HG03457 (cell line): Measurements from ENCODE around the gene SHISA7.

Experiments used
- ATAC-seq: cut with Tn5 transposase; IDR thresholded peaks from one replicate; pipeline ENCODE4 v1.9.1; 2021; ENCODE audit warnings: moderate number of reproducible peaks; ENCODE audit not compliant: unreplicated experiment

Gene SHISA7

DNA sequence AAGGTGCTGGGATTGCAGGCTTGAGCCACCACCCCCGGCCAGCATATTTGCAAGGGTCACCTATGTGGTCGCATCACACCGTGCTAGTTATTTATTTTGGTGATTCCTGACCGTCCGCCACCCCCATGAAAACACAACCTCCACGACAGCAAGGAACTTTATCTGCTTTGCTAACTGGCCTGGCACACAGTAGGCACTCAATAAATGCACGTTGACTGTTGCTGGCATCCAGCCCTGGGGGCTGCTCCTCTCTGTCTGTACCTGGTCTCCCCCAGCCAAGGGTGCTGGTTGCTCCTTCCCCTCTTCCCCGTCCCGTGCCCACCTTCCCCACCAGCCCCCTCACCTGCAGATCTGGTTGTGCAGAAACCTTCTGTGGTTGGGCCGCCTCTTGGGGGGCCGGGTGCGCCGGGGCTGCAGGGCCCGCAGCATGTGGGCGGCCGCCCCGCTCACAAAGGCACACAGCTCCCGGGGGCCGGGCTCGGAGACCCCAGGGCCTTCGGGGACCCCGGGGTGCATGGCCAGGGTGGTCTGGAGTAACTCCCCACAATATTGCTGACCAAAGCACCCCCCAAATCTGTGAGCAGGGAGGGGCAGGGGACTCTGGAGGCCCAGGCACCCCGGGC lies 21.1 kb upstream of the SHISA7 start:
- no peak for ATAC-seq

DNA sequence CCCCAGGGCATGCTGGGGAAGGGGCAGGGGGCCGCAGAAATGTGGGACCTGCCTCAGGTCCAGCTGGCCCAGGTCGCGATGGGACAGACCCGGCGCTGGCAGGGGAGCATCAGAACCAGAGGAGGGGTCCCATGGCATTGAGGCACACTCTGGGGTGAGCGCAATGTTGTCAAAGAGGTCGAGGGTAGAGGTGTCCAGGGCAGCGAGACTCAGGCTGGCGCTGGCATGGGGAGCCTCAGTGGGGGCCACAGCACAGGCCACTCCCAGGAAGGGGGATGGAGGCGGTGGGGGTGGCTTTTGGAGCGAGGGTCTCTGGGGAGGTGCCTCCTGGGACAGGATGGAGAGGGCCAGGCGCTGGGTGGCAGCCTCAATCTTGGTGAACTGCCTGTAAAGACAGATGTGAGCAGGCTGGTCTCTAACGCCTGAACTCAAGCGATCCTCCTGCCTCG lies 20.5 kb upstream of the SHISA7 start:
- ATAC-seq: no peak

DNA sequence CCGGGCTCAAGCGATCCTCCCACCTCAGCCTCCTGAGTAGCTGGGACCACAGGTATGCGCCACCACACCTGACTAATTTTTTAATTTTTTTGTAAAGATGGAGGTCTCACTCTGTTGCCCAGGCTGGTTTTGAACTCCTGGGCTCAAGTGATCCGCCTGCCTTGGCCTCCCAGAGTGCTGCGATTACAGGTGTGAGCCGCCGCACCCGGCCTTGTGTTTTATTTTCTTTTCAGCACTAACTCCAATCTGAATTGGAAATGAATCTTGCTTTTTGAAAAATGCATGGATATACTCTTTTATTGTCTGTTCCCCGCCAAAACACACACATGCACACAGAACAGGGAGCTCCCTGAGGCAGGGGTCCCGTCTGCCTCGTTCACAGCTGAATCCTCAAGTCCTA lies 19.6 kb upstream of the SHISA7 start:
- ATAC-seq: no peak

DNA sequence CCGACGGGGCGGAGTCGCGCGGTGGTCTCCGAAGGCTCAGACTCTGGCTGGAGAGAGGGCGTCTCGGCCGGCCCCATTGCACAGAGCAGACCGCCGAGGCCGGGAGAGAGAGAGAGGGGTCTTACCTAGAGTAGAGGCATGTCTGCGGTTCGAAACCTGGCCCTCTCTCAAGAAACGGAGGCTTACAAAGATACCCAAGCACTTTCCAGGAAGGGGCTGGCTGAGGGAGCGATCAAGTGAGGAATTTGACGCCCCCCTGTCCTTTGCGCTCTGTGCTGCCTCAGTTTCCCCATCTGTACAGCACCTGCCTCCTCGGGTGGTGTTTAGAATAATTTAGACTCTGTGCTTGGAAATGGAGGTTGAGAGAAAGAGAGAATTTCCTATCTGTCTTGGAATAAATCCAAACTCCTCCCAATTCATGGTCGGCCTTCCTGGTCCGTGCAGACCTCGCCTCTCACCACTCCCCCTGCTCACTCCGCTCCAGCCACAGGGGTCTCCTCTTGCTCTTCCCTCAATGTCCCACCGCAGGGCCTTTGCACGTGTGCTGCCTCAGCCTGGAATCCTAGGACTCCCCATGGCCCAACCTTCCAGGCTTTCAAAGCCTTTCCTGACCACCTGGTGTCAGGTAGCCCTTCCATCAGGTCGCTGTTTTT lies 19.0 kb upstream of the SHISA7 start:
- ATAC-seq: no peak

DNA sequence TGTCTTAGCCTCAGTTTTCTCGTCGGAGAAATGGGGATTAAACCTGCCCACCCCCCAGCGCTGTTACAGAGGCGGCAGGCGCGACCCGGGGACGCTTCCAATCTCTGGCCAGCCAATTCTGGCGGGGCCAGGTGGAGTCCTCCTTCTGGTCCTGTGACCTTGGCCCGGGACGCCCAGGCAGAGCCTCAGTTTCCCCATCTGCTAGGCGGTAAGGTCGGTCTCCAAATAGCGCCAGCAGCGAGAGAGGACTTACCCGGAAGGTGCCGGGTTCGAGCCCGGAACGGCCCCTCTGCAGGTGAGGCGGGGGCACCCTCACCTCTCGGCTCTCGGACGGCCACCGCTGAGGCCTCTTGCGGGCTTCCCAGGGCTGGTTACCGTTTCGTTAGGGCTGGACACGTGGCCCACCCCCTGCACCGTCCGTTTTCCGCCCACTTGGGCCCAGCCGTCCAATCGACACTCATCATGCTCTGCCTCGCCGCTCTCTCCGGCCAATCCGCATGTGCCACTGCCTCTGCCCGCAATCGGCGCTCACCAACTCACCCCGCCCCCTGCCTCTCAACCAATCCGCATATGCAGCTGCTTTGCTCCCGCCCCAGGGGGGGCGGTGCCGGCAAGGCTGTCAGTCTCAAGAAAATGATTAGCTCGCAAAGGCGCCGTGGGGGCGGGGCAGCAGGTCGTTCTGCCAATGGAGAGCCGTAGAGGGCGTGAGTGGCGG lies 18.3 kb upstream of the SHISA7 start, which contains the start of gene ISOC2:
Gene ISOC2 (minus strand): TSS at position 384 of the 715 bp plus-strand sequence. CDS start 5,156 bp downstream, outside the sequence.
- ATAC-seq: peak; percentile 72

DNA sequence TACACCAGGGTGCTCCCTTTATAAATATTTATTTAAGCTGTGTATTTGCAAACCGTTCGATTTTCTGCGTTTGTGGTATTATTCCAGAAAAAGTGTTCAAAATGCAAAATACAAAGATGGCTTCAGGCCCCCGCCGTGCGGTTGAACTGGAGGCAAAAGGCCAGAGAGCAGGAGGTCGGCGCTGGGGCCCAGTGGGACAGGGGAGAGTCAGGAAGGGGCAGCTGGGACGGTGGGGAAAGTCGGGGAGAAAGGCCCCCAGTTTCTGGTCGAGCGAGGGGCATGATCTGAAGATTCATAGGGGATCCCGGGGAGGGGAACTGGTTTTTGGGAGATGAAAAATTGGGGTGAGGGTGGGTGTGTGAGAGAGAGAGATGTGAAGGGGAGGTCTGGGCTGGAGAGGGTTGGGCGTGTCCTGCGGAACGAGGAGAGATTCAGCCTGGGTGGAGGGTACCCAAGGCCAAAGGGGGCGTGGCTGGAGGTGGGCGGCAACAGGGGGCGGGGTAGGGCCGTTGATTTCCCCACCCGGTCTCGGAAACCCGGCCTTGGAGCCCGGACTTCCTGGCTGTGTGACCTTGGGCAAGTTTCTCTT lies 17.7 kb upstream of the SHISA7 start:
- no peak for ATAC-seq

DNA sequence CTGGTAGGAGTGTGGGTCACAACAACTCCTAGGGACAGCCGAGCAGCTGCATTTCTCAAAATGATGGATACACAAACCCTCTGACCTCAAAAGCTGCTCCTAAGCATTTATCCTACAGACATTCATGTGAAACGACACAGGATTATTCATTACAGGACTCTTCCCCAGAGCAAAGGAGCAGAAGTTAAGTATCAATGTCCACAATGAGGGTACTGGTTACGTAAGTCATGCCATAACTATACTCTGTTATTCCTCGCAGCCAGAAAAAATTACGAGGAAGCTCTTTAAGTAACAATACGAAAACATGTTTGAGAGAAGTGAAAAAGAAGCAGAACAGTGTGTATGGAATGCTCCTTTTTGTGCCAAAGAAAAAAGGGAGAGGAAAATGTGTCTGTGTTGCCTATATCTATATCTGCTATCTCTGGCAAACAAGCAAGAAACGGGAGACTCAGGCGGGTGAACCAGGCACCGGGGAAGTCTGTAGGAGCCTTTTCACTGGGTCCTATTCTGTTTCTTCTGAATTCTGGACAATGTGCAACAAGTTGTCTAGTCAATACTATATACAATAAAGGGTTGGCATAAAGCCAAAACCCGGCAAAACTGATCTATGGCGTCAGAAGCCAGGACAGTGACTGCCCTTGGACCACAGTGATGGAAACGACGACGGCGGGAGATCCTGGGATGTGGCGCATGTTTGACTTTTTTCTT lies 17.0 kb upstream of the SHISA7 start:
- ATAC-seq: no peak

DNA sequence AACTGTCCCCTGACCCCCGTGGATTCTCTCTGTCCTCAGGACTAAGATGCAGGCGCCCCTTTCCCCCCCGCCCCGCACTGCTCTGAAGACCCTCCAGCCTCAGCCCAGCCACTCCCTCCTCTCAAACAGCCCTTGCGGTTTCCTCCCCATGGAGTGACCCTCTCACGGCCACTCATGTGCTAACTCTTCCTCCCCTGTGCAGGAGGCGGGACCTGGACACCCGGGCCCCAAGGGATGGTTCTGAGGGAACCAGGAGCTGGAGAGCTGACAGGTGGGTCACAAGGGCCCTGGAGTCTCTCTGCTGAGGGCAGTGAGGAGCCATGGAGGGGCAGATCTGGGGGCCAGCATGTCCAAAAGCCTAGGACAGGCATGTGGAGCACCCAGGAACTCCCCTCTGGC lies 16.4 kb upstream of the SHISA7 start:
- ATAC-seq: no peak

DNA sequence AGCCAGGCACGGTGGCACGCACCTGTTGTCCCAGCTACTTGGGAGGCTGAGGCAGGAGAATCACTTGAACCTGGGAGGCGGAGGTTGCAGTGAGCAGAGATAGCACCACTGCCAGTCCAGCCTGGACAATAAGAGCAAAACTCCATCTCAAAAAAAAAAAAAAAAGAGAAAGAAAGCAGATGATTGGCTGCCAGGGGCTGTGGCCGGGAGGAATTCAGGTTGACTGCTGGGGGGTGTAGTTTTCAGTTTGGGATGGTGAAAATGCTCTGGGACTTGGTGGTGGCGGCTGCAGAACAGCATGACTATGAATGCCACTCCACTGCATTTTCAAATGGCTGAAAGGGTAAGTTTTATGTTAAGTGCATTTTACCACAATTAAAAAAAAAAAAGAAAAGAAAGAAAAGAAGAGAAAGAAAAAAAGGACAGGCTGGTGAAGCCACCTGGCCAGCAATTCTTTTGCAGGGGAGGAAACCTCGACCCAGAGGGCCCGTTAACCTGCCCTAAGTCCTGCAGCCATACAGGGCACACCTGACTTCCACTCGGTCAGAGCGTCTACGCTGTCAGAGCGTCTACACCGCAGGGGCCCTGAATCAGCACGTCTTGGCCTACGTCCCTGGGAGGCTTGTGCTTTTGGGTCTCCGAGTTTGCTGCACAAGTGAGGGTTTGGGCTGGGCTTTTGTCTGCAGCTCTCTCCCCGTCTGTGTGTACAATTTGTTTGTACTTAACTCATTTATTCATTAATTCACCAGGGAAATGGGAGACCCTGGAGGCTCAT lies 14.8 kb upstream of the SHISA7 start:
- ATAC-seq: no peak

DNA sequence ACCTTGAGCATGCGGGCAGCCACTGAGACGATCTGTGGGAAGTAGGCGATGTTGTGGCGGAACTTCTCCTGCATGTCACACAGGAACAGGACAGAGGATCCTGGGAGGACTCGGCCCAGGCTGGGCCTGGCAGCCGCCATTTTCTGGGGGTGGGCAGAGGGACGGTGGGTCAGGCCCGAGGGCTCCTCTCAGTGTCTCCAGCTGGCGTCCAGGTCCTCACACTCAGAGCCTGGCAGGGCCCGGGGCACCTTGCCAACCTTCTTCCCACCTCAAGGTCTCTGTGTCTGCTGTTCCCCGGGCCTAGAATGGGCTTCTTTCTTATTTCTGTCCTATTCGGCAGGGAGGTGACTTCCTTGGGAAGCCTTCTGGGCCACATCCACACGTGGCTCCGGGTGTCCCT lies 13.2 kb upstream of the SHISA7 start:
- no peak for ATAC-seq

DNA sequence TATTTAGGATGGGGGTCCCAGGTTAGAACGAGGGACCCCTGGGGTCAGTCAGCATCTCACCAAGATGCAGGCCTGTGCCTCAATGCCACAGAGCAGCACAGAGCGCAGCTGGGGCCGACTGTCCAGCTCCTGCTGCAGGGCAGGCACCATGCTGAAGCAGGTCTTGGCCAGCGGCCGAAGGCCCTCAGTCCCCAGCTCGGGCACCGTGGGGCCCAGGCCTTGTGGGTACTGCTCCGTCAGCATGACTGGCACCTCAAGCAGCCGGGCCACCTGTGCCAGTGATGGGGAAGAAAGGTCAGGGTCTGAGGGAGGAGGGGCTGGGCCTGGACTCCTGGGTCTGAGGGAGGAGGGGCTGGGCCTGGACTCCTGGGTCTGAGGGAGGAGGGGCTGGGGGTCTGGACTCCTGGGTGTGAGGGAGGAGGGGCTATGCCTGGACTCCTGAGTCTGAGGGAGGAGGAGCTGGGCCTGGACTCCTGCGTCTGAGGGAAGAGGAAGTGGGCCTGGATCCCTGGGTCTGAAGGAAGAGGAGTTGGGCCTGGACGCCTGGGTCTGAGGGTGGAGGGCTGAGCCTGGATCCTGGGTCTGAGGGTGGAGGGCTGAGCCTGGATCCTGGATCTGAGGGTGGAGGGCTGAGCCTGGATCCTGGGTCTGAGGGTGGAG lies 12.6 kb upstream of the SHISA7 start:
- no peak for ATAC-seq

DNA sequence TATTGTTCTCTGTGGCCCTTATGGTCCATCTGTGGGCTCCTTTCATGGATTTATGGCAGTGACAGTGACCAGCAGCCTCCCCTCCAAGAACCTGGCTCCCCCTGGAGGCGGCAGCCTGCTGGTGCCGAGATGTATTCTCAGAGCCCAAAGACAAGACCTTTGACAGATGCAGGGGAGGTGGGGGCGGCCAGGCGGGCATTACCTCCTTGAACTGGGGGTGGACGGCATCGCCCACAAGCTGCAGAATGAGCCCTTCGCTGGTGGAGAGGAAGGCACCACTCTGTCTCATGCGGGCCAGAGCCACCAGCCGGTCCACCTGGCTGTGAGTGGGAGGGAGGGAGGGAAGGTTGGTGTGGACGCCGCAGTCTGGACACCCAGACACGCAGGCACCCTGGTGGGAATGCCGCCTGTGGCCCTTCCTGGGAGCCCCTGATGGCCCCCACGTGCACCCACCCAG lies 11.7 kb upstream of the SHISA7 start:
- ATAC-seq: no peak

DNA sequence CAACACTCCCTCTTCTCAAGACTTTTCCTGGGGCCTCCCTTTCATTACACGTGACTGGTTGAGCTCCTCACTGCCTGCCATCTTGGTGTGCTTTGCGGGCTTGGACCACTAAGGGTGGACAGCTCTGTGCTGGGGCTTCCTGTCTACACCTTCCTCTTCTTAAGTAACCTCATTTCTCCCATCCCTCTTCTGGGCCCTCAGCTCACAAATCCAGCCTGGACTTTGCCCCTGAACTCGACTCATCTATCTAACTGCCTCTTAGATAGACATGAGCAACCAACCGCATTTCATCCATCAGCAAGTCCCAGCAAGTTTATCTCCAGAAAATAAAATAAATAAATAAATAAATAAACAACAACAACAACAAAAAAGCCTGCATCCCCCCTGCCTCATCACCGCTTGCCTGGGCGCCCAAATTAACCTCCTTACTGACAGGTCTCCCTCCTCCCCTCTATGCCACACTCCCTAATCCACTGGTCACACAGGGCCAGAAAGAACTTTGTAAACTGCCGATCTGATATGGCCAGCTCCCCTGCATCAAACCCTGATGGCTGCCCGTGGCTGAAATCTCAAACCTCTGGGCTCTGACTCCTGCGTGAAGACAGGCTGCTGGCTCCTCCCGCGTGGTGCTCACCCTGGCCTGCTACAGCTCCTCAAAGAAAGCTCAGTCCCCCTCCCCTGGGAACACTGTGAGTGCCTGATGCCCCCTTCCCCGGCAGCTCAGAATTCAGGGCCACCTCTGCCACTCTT lies 10.6 kb upstream of the SHISA7 start:
- ATAC-seq: no peak

DNA sequence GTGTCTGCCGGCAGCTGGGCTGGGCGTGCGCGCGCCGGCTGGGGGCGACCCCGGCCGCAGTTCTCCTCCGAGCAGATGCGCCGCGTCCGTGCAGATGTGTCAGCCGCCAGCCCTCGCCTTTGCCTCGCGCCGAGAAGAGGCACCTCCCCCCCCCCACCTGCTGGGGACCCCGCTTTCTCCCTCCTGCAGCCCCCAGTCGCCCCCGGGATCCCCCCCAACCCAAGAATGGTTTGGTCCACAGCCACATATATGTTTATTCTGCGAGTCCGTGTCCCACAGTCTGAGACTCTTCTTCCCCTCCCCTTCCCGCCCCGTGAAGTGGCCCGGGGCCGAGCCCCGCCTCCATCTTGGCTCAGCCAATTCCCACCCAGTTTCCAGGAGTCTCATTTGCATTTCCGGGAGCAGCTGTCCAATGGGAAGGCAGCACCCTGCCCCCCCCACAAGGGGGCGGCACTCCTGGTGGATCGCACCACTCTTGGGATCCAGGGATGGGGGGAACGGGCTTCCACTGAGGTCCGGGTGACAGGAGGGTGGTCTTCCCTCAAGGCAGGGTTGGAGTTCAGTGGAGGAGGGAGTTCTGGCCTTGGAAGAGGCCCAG lies 9.7 kb upstream of the SHISA7 start:
- ATAC-seq: no peak

DNA sequence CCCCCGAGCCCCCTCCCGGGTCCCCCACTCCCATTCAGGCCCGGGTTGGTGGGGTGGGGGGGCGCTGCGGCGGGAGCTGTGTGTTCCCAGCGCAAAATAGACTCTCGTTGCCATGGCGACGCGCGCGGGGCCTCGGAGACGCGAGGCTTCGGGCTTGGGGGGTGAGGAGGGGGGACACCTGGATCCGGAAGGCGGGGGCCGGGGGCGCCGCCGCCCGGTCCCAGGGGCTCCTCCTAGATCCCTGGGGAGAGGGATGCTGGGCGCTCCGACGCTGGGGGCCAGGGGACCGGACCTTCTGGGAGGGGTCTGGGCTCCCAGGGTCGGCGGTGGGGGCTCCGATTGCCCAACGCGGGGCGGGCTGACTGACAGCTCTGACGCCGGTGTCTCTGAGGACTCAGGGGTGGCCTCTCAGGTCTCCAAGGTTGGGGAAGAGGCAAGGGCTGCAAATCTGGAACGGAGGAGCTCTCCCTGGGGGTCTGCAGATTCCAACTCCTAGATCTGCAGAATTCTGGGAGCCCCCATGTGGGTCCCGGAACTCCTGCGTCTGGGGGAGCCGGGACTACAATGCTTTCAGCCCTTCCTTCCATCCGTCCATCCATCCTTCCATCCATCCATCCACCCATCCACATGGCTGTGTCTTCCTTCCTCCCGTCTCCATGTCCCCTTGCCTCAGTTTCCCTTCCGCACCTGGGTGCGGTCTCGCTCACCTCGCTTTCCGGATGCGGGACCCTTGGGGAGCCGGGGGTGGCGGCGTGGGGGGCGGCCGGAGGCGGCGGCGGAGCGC lies 9.1 kb upstream of the SHISA7 start:
- ATAC-seq: no peak

DNA sequence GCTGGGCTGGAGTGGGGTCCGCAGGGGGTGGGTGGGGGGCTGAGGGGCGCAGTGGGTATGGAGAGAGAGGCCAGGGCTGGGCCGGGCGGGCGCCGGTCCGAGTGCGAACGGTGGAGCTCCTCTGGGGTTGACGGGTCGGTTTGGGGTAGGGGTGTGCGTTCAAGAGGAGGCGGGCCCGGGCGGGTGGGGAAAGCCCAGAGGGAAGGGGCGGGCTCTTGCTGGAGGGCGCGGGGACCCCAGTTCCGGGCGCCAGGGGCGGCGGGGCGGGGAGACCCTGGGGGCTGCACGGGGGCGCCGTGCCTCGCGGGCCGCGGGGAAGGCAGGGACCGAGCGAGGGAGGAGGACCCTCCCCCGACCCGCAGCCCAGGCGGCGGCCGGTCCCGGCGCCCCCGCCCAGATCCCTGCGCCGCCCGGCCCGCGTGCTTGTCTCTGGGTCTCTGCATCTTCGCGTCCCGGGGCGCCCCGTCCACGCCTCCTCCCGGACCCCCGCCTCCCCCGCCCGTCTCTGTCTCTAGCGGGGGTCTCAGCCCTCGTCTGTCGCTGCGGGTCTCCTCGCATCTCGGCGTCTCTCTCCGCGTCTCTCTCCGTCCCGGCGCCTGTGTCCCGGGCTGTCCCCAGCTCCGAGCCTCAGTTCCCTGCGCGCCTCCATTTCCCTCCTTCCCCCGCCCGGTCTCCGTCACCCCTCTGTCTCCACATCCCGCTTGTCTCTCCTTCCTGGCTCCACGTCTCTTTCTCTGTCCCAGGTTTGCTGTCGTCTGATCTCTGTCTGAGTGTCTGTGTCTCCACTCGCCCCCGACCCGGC lies 8.3 kb upstream of the SHISA7 start:
- no peak for ATAC-seq

DNA sequence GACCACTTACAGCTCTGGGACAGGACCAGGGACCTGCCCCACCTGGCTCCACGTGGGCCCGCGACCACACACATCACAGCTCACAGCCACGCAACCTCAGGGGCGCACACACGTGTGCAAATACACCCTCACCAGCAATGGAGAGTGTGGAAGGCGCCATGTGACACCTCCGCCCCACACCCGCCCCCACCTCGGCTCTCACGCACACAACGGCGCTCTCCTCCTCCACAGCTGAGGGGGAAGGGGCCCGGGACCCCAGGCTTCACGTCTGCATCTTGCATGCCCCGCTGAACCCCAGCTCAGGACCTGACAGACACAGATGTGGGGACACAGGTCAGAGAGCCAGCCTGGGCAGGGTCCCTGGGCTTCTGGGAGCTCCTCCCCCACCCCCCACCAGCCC lies 6.4 kb upstream of the SHISA7 start:
- ATAC-seq: no peak
